KOPT-K1 (cell line): ENCODE measurements around the gene TRIP13.

Experiments used
- H3K27ac ChIP-seq: fragments of 200-600 bp; sonication (generic); 2 replicates; pipeline ENCODE4 v1.5.1; 2016; ENCODE audit warnings: antibody characterized with exemption, mild to moderate bottlenecking, low read depth, low read length; ENCODE audit not compliant: poor library complexity, severe bottlenecking
- H3K36me3 ChIP-seq: fragments of 200-600 bp; sonication (generic); 2 replicates; pipeline ENCODE4 v1.5.1; 2017; ENCODE audit warnings: antibody characterized with exemption, mild to moderate bottlenecking, low read length, moderate library complexity; ENCODE audit not compliant: insufficient read depth
- H3K9me3 ChIP-seq: fragments of 200-600 bp; sonication (generic); 2 replicates; pipeline ENCODE4 v1.5.1; 2017; ENCODE audit warnings: antibody characterized with exemption, low read length, mild to moderate bottlenecking; ENCODE audit not compliant: insufficient read depth, poor library complexity, severe bottlenecking

Gene TRIP13

DNA sequence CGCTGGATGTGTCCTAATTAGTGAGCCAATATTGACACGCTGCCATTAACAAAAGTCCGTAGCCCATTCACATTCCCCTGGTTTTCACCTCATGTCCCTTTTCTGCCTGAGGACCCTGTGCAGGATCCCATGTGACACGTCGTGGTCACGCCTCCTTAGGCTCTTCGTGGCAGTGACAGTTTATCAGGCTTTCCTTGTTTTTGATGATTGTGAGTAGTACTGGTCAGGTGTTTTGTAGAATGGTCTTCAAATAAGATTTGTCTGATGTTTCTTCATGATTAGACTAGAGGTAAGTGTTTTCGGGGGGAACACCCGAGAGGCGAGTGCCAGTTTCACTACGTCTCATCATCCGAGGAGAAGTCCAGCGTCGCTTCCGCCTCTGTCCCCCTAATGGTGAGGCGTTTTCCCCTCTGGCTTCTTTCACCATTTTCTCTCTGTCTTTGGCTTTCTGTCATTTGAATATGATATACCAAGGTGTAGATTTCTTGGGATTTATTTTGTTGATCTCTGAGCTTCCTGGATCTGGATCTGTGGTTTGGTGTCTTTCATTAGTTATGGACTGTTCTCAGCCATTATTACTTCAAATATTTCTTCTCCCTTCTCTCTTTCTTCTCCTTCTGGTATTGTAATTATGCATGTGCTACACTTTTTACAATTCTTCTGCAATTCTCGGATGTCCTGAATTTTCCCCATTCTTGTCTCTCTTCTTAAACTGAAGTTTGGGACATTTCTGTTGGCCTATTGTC, 57.3 kb downstream of the TRIP13 start:
- no peaks in the 10 kb centered on the region for H3K36me3 ChIP-seq
- H3K9me3 ChIP-seq = no peaks in the 10 kb centered on the region
- no peak overlapping the region for H3K27ac ChIP-seq

DNA sequence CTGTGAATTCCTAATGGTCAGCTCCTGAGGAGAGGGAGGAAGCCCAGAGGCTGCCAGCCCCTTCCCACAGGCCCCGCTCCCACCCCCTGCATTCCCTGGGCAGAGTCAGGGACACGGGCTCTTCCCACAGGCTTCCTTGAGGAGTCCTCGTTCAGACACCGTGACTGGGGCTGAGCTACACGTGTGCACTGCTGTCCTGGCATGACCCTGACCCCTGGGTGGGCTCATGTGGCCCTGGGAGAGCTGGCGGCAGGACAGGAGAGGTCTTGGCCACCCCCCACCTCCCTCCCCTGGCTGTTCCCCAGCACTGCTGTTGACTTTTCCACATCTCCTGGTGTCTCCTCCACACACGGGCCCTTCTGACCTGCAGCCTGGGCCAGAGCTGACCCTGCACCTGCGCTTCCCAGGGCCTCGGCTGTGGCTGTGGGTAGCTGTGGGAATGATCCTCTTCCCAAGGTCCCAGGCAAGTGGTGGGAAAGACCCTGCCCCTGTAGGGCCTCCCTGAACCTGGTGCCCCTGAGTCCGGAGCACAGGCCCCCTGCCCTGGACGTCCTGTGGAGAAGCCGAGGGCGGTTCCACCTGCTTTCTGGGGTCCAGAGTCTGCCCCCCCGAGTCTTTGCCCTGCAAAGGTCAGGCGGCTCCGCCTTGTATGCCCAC, 59.4 kb downstream of the TRIP13 start:
- no peaks in the 10 kb centered on the region for H3K9me3 ChIP-seq
- no peaks in the 10 kb centered on the region for H3K36me3 ChIP-seq
- no peak overlapping the region for H3K27ac ChIP-seq

DNA sequence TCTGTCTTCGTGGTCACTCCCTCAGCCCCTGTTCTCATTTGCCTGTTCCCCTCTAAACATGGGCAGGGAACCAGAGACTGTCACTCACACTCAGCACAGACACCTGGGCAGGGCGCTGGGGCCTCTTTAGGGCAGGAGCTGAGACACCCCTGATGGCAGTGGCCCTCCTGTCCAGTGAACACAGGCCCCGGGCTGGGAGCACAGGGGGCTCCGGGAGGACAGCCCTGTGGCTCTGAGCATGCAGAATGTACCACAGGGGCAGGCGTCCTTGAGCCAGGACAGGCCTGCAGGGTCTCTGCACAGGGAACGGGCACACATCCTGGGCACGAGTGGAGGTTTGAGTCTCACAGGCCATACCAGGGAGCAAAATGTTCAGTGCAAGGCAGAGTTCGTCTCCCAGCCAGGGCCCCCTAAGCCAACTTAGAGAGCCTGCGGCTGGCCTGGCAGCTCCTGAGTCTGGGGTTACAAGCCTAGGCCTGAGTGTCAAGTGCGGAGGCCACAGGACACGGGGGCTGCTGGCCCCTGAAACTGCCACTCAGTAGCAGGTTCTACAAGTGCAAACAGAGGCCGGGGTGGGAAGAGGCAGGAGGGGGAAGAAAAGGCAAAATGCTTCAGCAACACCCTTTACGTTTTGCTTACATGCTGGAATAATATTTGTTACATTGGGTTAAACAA, 60.0 kb downstream of the TRIP13 start:
- no peaks in the 10 kb centered on the region for H3K36me3 ChIP-seq
- no peaks in the 10 kb centered on the region for H3K9me3 ChIP-seq

DNA sequence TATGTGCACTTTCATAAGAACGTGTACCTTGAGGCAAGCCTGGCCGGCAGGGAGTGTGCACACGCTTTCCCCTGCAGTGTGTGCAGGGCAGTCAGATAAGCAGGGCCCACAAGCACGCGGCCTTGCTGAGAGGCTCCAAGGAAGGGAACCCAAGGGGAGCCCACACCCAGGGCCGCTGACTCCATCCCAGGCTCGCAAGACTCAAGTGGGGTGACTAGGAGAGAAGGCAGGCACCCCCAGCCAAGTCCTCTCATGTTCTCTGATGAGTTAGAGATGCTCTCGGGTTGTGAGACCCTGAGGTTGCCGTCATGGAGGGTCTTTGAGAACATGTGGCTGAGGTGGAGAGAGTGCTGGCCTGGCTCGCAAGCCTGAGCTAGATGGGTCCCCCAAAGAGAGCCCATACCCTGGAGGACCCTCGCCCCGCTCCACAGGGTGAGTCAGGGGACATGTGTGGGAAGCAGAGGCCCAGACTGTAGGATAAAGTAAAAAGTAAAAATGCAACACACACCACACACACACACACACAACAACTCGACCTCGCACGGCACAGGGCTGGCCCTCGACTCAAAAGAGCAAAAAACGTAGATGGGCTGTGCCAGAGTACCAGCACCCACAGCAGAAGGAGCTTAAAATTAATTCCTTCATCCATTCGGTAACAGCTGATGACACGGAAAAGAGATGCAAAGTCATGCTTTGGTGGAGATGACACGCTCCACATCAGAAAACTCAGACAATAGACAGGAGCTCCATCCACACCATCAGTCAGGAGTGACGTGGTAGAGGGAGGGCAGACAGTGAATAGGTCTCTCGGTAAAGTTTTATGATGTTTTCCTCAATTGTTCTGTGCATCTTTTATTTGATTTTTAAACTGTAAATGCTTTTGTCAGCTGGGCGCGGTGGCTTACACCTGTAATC, 61.1 kb downstream of the TRIP13 start:
- Histone ChIP-seq H3K9me3 (no peaks in the 10 kb centered on the region), H3K36me3 (no peaks in the 10 kb centered on the region), H3K27ac (no peak overlapping the region)

More for the DNA sequence above, 60.0 kb downstream of the TRIP13 start:
- no peak overlapping the region for H3K27ac ChIP-seq

DNA sequence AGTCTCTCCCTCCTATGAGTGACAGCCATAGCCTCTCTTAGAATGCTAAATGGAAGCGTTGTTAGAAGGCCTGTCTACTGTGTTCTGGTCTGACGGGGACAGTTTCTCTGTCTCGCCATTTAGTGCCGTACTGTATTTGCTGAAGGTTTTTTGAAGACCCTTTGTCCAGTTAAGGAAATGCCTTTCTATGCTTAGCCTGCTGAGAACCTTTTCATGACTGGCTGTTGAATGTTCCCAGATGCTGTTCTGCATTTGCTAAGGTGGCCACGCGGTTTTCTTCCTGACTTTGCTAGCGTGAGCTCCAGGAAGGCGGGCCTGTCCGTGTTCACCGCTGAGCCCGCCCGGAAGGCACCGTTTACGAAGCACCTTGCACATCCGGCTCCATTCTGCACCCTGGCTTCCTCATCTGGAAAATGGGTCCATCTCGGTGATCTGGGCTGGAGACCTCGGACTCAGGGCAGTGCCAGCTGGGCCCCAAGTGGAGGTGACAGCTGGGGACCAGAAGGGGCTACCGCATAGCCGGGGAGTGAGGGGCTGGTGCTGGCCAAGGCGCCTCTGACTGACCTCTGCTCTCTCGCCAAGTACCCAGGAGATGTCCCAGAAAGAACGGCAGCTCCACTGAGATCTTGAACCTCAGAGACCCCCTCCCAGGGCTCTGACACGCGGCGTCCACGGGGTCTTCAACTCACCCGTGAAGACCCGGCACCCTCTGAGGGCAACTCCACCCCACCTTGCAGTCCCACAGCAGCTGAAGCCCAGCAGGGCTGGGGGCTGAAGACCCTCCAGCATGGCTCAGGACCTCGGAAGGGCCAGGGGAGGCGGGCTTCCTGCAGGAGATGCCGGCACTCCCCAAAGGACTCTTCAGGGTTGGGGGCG, 63.4 kb downstream of the TRIP13 start:
- Histone ChIP-seq H3K36me3 (no peaks in the 10 kb centered on the region), H3K27ac (no peak overlapping the region), H3K9me3 (no peaks in the 10 kb centered on the region)

DNA sequence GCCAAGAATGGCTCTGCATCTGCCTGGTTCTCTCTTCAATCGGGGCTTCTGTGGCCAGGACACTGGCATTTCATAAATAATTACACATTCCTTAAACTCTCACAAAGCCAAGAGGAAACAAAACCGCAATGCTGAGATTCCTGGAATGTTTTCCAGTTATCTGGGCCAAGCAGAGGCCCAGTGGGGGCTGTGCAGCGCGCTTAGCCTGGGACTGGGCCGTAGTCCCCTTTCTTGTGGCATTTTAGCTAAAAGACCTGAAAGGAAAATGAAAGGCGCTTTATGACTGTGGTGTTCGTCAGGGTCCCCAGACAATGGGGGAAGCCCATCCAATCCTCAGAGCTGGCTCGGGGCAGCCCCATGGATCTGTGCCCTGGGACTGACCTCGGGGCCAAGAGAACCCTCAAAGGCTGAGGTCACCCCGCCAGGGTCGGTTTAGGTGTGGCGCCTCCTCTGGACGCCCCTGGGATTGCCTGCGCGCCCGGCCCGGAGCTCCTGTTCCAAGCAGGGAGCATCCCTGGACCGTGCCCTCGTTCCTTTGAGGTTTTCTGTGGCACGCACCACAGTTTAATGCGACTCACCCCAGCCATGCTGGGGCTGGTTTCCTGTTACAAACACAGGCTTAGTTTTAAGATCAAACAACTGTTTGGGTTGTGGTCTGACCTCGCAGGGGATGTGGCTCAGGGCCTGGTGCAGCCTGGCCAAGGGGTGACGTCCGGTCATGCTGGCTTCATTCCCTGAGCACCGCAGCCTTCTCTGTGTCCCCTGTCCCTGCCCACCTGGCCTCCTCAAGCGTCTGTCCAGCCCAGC, 64.5 kb downstream of the TRIP13 start:
- H3K27ac ChIP-seq = peak overlapping the region; percentile 65
- H3K36me3 ChIP-seq = no peaks in the 10 kb centered on the region
- no peaks in the 10 kb centered on the region for H3K9me3 ChIP-seq

DNA sequence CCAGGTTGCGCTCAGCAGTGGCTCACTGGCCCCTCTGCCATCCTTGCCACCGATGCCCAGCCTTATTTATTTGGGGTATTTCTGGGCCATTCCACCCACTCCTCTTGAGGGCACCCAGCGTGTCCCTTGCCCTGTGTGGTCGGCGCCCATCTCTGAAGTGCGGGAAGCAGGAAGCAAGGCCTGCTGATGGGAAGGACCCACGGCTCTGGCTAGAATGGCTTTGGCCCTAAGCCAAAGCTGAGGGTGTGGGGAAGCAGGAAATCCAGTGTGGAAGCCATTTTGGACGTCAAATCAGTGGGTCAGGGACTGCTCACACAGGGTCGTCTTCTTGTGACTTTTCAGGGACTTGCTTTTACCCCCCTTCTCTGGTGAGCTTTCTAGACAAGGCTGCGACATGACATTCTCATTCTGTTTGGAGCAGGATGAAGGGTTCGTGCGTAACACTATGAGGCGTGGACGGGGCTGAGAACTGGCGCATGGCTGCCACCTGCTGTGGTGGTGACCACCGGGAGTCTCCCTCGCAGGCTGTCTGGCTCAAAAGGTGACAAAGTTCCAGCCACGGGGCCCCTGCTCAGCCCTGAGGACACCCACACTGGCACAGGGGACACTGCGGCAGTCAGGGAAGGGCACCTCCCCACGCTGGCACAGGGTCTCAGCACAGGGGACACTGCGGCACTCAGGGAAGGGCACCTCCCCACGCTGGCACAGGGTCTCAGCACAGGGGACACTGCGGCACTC, 65.2 kb downstream of the TRIP13 start:
- Histone ChIP-seq H3K9me3 (no peaks in the 10 kb centered on the region), H3K36me3 (no peaks in the 10 kb centered on the region), H3K27ac (peak overlapping the region; percentile 65)

DNA sequence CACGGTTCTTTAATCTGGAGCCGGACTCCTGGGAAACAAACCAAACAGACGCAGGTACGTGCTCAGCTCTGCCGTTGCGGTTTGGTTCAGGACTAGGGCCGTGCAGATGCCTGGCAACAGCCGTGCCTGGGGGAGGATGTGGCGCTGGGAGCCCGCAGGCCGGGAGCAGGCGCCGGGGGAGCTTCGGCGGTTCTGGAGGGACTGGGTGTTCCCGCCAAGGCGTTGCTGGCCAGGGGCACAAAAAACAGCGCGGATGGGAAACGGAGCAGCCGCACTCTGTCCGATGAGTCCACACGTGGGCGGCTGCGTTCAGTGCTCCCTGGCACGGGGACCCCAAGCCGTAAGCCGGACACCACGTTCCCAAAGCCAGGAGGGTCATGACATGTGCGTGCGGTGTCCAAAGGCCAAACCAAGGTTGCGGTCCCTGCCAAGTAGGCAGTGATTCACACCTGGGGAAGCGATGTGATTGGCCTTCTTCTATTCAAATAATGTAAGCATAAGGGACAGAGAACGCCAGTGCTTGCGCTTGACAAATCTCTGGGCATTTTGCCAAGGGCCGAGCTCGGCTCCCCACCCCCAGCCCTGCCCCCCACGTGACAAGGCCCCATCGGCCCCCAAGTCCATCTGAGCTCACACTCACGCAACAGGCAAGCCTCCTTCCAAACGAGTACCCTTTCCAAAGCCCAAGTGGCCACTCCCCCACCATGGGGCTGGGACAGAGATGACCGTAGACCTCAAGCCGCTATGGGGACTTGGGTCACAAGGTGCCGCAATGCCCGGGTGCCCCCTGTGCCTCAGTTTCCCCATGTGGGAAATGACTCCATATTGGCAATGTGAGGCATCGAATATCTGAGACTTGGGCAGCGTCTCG, 66.3 kb downstream of the TRIP13 start:
- Histone ChIP-seq H3K27ac (peak overlapping the region; percentile 65), H3K9me3 (no peaks in the 10 kb centered on the region), H3K36me3 (no peaks in the 10 kb centered on the region)

DNA sequence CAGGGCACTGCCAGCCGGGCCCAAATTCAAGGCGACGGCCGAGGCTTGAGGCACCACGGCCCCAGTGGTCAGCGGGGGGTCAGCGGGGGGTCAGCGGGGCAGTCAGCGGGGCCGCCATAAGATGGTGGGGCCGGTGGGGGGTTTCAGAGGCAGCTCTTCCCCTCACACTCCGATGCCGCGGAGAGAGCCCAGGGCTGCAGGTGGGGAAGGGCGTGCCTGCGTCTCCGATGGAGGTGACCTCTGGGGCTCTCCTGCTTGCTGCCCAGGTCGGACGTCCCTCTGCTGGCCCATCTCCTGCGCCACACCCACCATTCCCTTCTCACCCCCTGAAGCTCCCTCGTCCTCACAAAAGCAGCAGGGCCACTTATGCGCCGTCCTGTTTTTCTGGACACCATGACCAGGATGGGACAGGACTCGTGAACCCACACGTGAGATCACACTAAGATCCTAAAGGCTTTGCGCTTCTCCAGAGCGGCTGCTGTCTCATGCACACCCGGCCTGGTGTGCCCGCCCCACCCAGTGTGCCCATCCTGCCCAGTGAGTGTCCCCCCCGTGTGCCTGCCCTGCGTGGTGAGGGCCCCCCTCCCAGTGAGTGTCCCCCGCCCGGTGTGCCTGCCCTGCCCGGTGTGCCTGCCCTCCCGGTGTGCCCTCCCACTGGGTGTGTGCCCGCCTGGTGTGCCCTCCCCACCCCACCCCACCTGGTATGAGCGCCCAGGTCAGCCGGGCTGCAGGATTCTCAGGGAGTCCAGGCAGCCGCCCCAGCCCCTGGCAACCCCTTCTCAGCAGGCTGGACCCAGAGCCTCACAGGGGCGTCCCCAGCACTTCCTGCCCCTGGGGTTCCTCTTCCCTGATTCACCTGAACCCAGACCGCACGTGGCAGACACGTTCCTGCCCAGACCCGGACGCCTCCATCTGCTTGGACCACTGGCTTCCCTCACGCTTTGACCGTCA, 67.2 kb downstream of the TRIP13 start:
- peak overlapping the region; percentile 98 for H3K27ac ChIP-seq

DNA sequence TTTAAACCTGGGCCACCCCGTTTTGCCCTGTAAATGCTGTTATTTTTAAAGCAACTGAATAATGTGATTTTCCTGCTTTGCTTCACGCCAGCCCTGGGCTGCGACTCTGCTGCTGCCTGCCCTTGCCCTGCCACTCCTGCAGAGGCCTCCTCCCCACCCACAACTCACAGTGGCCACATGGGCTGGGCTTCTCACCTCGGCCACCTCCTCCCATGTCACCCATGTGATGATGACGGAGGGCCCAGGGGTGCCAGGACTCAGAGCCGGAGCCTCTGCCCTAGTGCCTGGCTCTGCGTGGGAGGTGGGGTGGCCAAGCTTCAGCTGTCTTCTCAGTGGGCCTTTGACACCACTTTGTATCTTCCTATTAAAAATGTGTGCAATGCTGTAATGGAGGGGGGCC, 67.9 kb downstream of the TRIP13 start:
- no peaks in the 10 kb centered on the region for H3K36me3 ChIP-seq
- no peaks in the 10 kb centered on the region for H3K9me3 ChIP-seq
- peak overlapping the region; percentile 98 for H3K27ac ChIP-seq

More for the DNA sequence above, 67.2 kb downstream of the TRIP13 start:
- no peaks in the 10 kb centered on the region for H3K9me3 ChIP-seq
- no peaks in the 10 kb centered on the region for H3K36me3 ChIP-seq

DNA sequence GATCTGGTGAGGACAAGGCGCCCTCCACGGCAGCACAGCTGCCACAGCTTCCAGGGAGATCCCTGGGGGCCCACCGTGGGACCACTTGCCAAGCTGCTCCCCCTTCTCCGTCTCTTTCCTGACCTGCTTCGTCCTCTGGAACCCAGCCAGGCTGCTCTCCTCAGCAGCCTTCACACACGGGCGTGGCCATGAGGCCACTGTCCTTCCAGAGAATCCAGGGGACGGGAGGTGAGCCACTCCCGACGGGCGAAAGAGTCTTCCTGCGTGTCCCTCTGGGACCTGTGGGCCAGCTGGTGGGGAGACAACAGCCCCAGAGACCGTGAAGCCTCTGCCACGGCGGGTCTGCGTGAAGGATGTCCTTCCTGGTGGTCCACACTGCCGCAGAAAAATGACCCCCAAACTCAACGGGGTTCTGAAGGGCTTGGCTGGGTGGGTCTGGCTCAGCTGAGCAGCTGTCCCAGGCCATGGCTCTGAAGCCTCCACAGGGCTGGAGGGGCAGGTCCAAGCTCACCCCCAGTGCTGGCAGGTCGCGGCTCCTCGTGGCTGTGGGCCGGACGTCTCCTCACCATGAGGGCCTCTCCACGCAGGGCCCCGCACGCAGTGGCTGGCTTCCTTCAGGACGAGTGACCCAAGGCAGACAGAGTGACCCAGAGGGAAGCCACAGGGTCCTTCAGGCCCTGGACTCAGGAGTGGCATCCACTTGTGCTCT, 68.5 kb downstream of the TRIP13 start:
- no peaks in the 10 kb centered on the region for H3K9me3 ChIP-seq
- H3K36me3 ChIP-seq = no peaks in the 10 kb centered on the region
- H3K27ac ChIP-seq = peak overlapping the region; percentile 98
